Activated CD8-positive, alpha-beta T cell treated with anti-CD3 and anti-CD28 coated beads for 36 hours (primary cell): ENCODE results near the gene TMEM207. TPM values are rescaled to one million over a fixed set of nuclear protein-coding genes. Genes with fewer than 3 reads are reported as not detected.

Experiments used
- ATAC-seq: fragments of 200-7000 bp; cut with Tn5 transposase; one replicate; pipeline ENCODE4 v1.10.0; 2021; ENCODE audit warnings: mild to moderate bottlenecking, moderate library complexity
- CTCF ChIA-PET: fragments of 350-600 bp; sonication (Branson Sonifier 250); formaldehyde crosslinking; loops from one replicate; lab custom pipeline; 2021; ENCODE audit warnings: antibody characterized with exemption; lab: Charles Lee
- POLR2A ChIA-PET: fragments of 350-600 bp; sonication (Branson Sonifier 250); formaldehyde crosslinking; loops from one replicate; lab custom pipeline; 2021; ENCODE audit warnings: antibody characterized with exemption; lab: Charles Lee
- DNase-seq: peaks from one replicate; pipeline ENCODE4 v3.0.0-alpha.2; 2020
- H3K27ac Mint-ChIP-seq: one replicate; pipeline ENCODE4 v1.8.0; 2021; ENCODE audit warnings: mild to moderate bottlenecking, mixed read lengths
- H3K27me3 Mint-ChIP-seq: one replicate; pipeline ENCODE4 v1.8.0; 2021; ENCODE audit warnings: mixed read lengths
- H3K36me3 Mint-ChIP-seq: one replicate; pipeline ENCODE4 v1.8.0; 2021; ENCODE audit warnings: low read depth, mixed read lengths
- H3K4me1 Mint-ChIP-seq: one replicate; pipeline ENCODE4 v1.8.0; 2021; ENCODE audit warnings: low read depth, mixed read lengths
- H3K4me3 Mint-ChIP-seq: one replicate; pipeline ENCODE4 v1.8.0; 2021; ENCODE audit warnings: mild to moderate bottlenecking, moderate library complexity, mixed read lengths
- H3K9me3 Mint-ChIP-seq: one replicate; pipeline ENCODE4 v1.8.0; 2021; ENCODE audit warnings: mixed read lengths
- CTCF ChIP-seq: fragments of 200-600 bp; IDR thresholded peaks from one replicate; pipeline ENCODE4 v1.8.0; 2022; ENCODE audit warnings: antibody characterized with exemption, mild to moderate bottlenecking
- intact Hi-C: fragments of 100-400 bp; cut with micrococcal nuclease; formaldehyde crosslinking; loops from one replicate; pipeline ENCODE4 v1.10.0; 2022
- total RNA-seq, 2 experiments: library from RNA; stranded (reverse); gene quantifications; one replicate each; pipeline ENCODE4 v1.2.3, GENCODE V29; 2021

Gene TMEM207
- total RNA-seq, 2 experiments from 2014 or later, result not detected

GRCh38 chr3:190397889-190398288 lies 51.8 kb downstream of the TMEM207 start:
- no peak for DNase-seq
- no peaks in the 10 kb centered on the region for H3K4me1 Mint-ChIP-seq
- no peak overlapping the region for H3K4me3 Mint-ChIP-seq
- H3K27ac Mint-ChIP-seq, result no peak overlapping the region
- CTCF ChIA-PET, result interaction anchor here (1.2 kb wide), 1 partner anchor 436 kb away, joined by 3 read pairs; no protein-coding TSS in a partner anchor
- H3K36me3 Mint-ChIP-seq, result no peaks in the 10 kb centered on the region
- POLR2A ChIA-PET, result no interaction called here
- H3K27me3 Mint-ChIP-seq, result peaks cover 10% of the 10 kb centered on the region
- ATAC-seq, result no peak
- no peaks in the 10 kb centered on the region for H3K9me3 Mint-ChIP-seq
- TF ChIP-seq CTCF, result no peak
- intact Hi-C loops, result no loop called here

DNA sequence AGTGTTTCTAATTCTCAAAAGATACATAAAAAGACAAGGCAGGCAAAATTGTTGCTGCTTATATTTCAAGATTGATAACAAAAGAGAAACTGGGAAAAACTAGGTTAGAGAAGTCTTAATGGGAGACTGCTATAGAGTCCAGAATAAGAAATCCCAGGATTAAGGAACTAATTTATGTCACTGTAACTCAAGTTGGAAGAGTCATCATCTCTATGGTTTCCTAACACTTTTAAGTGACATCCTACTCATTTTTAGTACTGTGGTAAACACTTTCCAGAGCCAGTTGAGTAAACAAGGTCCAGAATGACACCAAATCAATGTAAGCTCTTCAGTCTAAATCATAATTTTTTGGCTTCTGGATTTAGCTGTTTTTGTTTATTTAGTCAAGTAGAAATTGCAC lies 53.7 kb downstream of the TMEM207 start:
- Mint-ChIP-seq H3K9me3 (no peaks in the 10 kb centered on the region), H3K4me1 (no peaks in the 10 kb centered on the region), H3K27ac (no peak overlapping the region), H3K36me3 (no peaks in the 10 kb centered on the region), H3K27me3 (peaks cover 6% of the 10 kb centered on the region), H3K4me3 (no peak overlapping the region)
- intact Hi-C loops, result no loop called here
- ChIA-PET POLR2A (no interaction called here), CTCF (no interaction called here)
- no peak for TF ChIP-seq CTCF
- DNase-seq (no peak), ATAC-seq (no peak)

DNA sequence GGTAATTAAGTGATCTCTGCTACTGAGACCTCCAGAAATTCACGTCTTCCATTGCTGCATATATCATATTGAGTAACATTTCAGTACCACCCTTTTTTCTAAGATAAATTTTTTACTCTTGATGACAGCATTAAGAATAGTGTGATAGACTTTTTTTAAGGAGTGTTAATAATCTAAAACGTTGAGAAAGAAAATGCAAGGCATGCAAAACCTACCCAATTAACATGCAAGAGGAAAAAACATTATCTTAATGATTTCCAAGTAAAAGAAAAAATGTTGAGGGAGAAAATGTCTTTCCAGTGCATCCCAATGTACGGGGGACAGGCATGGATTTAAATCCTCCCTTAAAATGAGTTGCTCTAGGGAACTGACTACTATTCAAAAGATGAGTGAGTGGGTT lies 61.0 kb downstream of the TMEM207 start:
- Mint-ChIP-seq H3K4me1 (no peaks in the 10 kb centered on the region), H3K27me3 (peaks cover 5% of the 10 kb centered on the region), H3K4me3 (no peak overlapping the region), H3K36me3 (no peaks in the 10 kb centered on the region), H3K9me3 (no peaks in the 10 kb centered on the region), H3K27ac (no peak overlapping the region)
- ATAC-seq, result no peak
- CTCF ChIA-PET, result no interaction called here
- TF ChIP-seq CTCF, result no peak
- no peak for DNase-seq
- intact Hi-C loops, result no loop called here
- POLR2A ChIA-PET, result no interaction called here

DNA sequence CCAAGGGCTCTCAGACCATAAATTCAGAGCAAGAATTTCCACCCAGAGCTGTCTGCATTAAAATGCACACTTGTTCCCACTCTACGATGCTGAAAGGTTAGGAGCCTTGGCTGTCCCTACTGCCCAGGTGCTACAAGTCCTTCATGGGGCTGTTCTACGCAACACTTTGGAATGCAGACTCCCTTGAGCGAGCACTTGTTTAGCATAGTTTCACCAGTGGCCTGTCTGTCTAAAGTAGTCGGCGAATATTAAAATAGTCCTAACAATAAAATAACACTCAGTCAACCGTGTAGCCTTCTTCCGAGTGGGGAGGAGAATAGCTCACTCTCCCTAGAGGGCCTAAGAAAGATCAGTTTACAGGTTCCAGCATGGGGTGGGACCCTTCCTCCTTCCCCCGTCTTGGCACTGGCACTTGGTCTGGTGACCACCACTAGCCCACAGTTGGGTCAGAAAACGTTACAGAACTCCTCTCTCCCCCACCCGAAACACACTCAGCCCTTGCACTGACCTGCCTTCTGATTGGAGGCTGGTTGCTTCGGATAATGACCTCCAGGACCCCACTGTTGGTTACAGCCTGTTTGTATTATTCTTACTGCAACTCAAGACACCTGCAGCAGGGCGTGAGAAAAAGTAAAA lies 62.0 kb downstream of the TMEM207 start, which contains the start of gene CLDN16:
Gene CLDN16, plus strand, starts transcription at position 586 of the 636 bp plus-strand sequence. CDS start 167 bp downstream, outside the sequence.
- no peak within 1 kb of the TSS for H3K27ac Mint-ChIP-seq
- no peak for TF ChIP-seq CTCF
- peaks cover 5% of the 10 kb centered on the region for H3K27me3 Mint-ChIP-seq
- CTCF ChIA-PET, result interaction anchor here (1.1 kb wide), 1 partner anchor 163 kb away, joined by 3 read pairs; no protein-coding TSS in a partner anchor
- no peak within 1 kb of the TSS for H3K4me3 Mint-ChIP-seq
- no peaks in the 10 kb centered on the region for H3K36me3 Mint-ChIP-seq
- POLR2A ChIA-PET, result no interaction called here
- H3K9me3 Mint-ChIP-seq, result no peaks in the 10 kb centered on the region
- no peaks in the 10 kb centered on the region for H3K4me1 Mint-ChIP-seq
- ATAC-seq (no peak), DNase-seq (no peak)
- intact Hi-C loops, result no loop called here
